HG03571 (cell line): Measurements from ENCODE around the gene TMEM203.

ENCODE experiments used
- ATAC-seq: cut with Tn5 transposase; IDR thresholded peaks from one replicate; pipeline ENCODE4 v1.9.1; 2021; ENCODE audit not compliant: unreplicated experiment

Gene TMEM203

GRCh38 chr9:137219757-137220316 is 14.4 kb upstream of the TMEM203 start:
- ATAC-seq = no peak

DNA sequence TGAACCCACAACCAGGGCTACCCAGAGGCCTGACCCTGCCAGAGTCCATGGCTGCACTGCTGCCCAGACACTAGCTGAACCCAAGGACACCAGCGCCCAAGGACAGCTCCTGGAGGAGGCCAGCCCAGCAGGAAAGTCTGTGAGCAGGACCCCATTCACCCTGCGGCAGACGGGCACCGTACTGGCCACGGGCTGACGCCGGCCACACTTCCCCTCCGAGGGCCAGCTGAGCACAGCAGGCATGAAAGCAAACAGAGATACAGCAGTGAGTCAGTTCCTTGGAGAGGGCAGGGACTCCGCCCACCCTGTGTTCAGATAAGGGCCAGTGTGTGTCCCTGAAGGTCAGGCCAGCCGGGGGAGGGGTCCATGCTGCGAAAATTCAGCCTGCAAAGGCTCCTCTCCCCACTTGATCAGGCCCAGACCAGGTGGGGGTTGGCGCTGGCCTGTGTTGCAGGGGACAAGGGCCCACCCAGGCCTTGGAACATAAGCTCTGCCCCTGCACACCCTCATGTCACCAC is 13.4 kb upstream of the TMEM203 start:
- no peak for ATAC-seq

DNA sequence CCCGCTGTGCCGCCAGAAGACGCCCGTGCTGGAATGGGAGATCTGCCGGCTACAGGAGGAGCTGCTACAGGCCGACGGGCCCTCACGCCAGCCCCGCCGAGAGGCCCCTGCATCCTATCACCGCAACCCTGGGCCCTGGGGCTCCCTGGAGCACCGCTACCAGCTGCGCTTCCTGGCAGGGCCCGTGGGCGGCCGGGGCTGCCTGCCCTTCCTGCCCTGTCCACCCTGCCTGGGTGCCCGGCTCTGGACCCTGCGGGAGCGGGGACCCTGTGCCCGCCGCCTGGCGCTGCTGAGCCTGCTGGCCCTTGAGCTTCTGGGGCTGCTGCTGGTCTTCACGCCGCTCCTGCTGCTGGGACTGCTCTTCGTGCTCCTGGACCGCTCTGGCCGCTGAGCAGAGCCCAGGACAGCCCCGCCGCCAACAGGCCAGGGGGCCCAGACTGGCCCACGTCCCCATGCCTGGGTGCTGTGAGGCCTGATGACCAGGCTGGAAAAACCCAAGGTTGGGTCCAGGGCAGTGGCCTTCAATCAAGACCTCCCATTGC is 12.8 kb upstream of the TMEM203 start:
- no peak for ATAC-seq

DNA sequence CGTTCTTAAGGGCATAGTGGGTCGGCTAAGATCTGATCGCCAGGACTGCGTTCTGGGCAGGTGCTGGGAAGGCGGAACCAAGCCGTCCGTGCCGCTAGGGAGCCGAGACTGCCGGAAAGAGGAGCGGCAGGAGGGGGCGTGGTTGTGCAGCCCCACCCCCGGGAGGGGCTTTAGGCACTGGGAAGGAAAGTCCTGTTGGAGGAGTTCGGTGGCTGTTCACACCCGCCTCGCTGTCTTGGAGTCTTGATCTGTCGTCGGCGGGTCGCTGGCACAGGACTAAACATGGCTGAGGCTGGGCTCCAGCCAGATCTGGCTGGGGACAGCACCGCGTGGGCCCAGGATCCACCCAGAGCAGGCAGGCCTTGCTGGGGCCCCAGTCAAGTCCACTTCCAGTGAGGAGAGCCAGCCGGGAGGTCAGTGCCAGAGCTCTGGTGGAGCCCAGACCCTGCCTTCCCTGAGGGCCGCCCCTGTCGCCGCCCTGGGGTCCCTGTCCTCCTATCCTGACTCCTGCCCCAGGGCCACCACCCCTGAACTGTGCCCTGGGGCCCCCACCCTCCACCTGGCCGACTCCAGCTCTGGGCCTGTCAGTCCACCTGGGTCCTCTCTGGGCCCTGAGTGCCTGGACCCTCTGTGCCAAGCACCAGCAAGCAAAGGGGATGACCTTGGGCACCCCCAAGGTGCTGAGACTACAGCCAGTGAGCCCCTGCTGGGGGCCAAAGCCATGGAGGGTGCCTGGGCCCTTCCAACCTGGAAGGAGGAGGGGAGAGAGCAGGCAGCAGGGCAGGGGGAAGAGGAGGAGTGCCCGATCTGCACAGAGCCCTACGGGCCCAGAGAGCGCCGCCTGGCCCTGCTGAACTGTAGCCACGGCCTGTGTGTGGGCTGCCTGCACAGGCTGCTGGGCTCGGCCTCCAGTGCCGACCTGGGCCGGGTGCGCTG is 12.1 kb upstream of the TMEM203 start:
- ATAC-seq = no peak

GRCh38 chr9:137216188-137216965 is 10.9 kb upstream of the TMEM203 start:
- ATAC-seq = no peak

GRCh38 chr9:137215196-137215986 is 9.9 kb upstream of the TMEM203 start:
- ATAC-seq = no peak

- ATAC-seq = no peak
Observed at GRCh38 chr9:137214620-137215019, 9.2 kb upstream of the TMEM203 start.

DNA sequence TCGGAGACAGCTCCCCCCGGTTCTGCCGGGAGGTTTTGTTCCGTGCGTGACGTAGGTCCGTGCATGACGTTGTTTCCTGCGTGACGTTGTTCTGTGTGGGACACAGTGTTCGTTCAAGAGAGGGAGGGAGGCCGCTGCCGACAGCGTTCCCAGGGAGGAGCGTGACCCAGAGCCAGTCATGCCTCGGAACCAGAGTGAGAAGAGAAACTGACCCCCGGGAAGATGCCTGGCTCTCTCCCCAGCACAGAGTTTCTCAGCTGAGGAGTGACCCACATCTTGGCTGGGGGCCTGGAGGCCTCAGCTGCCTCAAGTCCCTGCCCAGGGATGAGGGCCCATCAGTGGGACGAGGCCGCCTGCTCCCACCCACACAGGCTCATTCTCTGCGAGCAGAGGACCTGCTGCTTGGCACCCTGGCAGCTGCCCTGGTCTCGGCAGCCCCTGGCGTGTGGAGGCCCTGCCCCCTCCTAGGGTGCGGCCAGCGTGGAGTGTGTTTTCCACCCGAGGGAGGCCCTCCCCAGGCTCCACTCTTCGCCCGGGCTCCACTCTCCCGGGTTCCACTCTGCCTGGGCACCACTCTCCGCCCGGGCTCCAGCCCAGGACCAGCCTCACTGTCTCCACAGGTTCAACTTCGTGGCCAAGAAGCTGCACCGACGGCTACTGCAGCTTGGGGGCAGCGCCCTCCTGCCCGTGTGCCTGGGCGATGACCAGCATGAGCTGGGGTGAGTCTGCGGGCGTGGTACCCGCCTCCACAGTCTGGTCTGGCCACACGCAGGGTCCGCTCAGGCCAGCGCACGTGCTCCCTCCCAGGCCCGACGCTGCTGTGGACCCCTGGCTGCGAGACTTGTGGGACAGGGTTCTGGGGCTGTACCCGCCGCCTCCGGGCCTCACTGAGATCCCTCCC is 8.0 kb upstream of the TMEM203 start:
- ATAC-seq = no peak

GRCh38 chr9:137212520-137212919 is 7.1 kb upstream of the TMEM203 start:
- ATAC-seq = no peak

DNA sequence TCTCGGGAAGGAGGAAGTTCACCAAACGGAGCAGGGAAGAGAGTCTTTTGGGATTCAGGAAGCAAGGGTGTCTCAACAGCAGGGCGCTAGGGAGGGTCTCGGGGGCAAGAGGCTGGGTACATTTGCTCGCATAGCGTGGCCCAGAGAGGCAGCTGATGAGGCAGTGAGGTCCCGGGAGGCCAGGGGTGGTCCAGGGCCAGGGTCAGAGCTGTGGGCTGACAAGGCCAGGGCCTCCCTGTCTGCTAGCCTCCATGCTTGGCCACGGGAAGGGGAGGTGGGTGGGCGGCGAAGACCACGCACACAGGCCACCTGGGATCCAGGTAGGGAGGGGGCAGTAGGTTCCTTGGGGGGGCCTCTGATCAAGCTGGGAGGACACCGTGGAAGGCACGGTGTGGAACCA is 6.1 kb upstream of the TMEM203 start:
- ATAC-seq = no peak

- no peak for ATAC-seq
Observed at GRCh38 chr9:137206602-137207001, 1.2 kb upstream of the TMEM203 start.

DNA sequence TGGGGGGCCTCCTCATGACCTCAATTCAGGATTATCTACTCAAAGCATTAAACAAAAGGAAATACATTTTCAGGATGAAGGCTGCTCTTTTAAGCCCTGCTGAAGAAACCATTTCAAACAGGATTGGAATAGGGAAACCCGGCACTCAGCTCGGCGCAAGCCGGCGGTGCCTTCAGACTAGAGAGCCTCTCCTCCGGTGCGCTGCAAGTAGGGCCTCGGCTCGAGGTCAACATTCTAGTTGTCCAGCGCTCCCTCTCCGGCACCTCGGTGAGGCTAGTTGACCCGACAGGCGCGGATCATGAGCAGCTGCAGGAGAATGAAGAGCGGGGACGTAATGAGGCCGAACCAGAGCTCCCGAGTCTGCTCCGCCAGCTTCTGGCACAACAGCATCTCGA is 720 bp downstream of the TMEM203 start:
- no peak for ATAC-seq

- no peak for ATAC-seq
Observed at GRCh38 chr9:137202966-137203365, 2.5 kb downstream of the TMEM203 start.

- no peak for ATAC-seq
Observed at GRCh38 chr9:137201205-137201868, 4.1 kb downstream of the TMEM203 start.

DNA sequence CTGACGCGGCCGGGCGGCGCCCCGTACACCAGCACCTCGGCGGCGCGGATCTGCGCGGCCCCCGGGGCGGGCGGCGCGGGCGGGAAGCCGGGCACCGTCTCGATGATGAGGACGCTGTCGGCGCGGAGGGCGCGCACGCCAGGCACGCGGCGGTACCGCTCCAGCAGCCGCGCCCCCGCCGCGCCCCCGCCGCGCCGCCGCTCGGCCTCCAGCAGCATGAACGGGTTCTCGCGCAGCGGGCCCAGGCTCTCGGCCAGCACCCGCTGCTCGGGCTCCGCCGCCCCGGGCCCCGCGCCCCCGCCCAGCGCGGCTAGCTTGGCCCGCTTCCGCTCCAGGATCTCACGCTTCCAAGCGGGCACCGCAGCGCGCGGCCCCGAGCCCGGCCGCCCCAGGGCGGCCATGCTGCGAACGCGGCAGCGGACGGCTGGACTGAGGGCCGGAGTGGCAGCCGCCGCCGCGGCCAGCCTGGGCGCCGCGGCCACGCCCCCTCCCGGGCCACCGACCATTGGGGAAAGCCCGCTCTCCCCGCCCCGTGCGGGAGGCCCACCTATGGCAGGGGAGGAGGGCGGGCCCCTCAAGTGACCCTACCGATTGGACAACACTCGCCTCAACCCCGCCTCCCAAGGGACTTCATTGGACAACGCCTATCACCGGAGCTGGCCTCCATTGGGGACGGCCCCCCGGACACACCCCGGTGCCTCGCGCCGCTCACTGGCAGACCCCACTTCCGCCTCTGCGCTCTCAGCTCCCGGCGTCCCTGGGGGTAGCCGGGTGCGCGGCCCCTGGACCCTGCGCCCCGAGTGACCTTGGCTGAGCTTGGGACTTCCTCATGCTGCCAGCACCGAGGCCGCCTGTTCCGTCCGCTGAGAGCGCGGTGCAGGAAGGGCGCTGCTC is 4.9 kb downstream of the TMEM203 start, which contains the start of gene TPRN:
TPRN (minus strand) TSS at position 431 of the 894 bp plus-strand sequence; CDS start at position 401, 30 bp downstream.
- ATAC-seq = peak; percentile 80

GRCh38 chr9:137199411-137200121 is 5.9 kb downstream of the TMEM203 start:
- no peak for ATAC-seq

DNA sequence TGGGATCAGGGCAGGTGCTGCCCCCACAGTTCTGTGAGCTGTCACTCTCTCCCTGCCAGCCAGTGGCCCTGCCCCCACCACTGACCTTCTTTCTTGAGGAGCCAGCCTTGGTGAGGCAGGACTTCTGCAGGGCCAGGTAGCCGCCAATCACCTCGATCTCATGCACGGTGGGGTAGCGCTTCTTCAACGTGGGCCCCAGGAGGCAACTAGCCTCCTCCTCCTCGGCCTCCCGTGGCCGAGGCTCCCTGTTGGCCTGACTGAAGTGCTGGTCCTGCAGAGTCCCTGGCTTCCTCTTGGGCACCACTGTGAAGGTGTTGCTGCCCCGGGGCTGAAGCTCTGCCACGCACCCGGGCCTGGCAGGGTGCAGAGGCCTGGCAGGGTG is 6.6 kb downstream of the TMEM203 start:
- ATAC-seq = no peak
